Lower leg skin (tissue), 3 donors: ENCODE measurements around the gene HS6ST3.

Experiments used
- CTCF ChIP-seq, 3 donors: fragments of 450-650 bp; IDR thresholded peaks; one replicate each; pipeline ENCODE4 v1.5.1; 2016; ENCODE audit warnings: antibody characterized with exemption in 3 of 3, mild to moderate bottlenecking in 3 of 3, moderate library complexity in 2 of 3
- POLR2A ChIP-seq, 2 donors: fragments of 450-650 bp; IDR thresholded peaks; one replicate each; pipeline ENCODE4 v1.6.1; 2016 to 2017; ENCODE audit warnings: antibody characterized with exemption in 2 of 2, mild to moderate bottlenecking in 1 of 2, moderate library complexity in 1 of 2

DNA sequence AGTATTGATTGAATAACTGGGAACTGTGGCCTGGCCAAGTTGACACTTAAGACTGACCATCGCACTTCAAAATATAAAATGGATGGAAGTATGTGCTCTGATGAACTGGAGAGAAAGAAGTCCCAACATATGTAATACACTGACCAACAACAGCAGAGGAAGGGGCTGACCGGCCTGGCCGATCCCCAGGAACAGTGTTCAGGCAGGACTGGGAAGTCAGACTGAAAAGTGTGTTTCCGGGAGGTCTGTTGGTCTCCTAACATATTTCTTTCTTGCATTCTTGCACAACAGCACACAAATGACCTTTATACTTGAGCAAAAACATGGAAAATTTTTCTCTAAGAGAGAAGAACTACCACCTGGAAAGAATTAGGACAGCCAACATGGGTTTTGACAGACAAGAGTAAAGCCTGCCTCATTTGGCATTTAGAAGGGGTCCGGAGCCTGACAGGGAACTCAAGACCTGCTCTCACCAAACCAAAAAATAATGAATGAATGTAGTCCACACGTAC lies 606.5 kb downstream of the HS6ST3 start:
- TF ChIP-seq POLR2A (IDR thresholded peaks at IDR 0.05): no peak
- no peak for TF ChIP-seq CTCF (IDR thresholded peaks at IDR 0.05)
